Measurements from ENCODE around the gene POLE2. TPM values are rescaled to one million over a fixed set of nuclear protein-coding genes. Genes with fewer than 3 reads are reported as not detected.
A peak's percentile ranks its signal among the peaks of the same experiment; 100 is the strongest.

Gene POLE2
- total RNA-seq, 1 experiment from 2014 or later: 31.4 TPM

- no peaks in the 10 kb centered on the region for H3K36me3 ChIP-seq (ENCODE audit: control insufficient read depth, insufficient read depth, low read length)
- TF ChIP-seq CTCF (IDR thresholded peaks at IDR 0.05; ENCODE audit: insufficient read depth in 1 of 2, low read depth in 1 of 2, low read length in 1 of 2, severe bottlenecking in 1 of 2, unreplicated experiment in 1 of 2): no peak
- H3K27me3 Mint-ChIP-seq (ENCODE audit: insufficient read depth, unreplicated experiment): no peaks in the 10 kb centered on the region
- CTCF ChIA-PET: no interaction called here
- no peak for DNase-seq
- no peaks in the 10 kb centered on the region for H3K27me3 ChIP-seq (replicated peaks; ENCODE audit: control insufficient read depth, insufficient read depth, low read length)
- intact Hi-C loops (cut with micrococcal nuclease; ENCODE audit: unreplicated experiment): no loop called here
- no peaks in the 10 kb centered on the region for H3K9me3 ChIP-seq
- H3K4me1 ChIP-seq: no peaks in the 10 kb centered on the region
- no peaks in the 10 kb centered on the region for H3K9me3 Mint-ChIP-seq (ENCODE audit: unreplicated experiment)
- no TSS peak for BruUV-seq (replicated peaks)
- no peaks in the 10 kb centered on the region for H3K4me1 Mint-ChIP-seq (ENCODE audit: low read depth, unreplicated experiment)
- H3K36me3 Mint-ChIP-seq (ENCODE audit: insufficient read depth, unreplicated experiment): peaks cover 24% of the 10 kb centered on the region
- POLR2A ChIA-PET: no interaction called here
- no peak overlapping the region for H3K4me3 ChIP-seq (ENCODE audit: low read depth, low read length)
- H3K27ac Mint-ChIP-seq (ENCODE audit: unreplicated experiment): no peak overlapping the region
- no peak overlapping the region for H3K4me3 Mint-ChIP-seq (ENCODE audit: unreplicated experiment)
Measured at GRCh38 chr14:49654511-49654910, 33.5 kb downstream of the POLE2 start.

- no peaks in the 10 kb centered on the region for H3K27me3 ChIP-seq (replicated peaks; ENCODE audit: control insufficient read depth, insufficient read depth, low read length)
- H3K36me3 ChIP-seq (ENCODE audit: control insufficient read depth, insufficient read depth, low read length): peaks cover under 1% of the 10 kb centered on the region
- no peaks in the 10 kb centered on the region for H3K27me3 Mint-ChIP-seq (ENCODE audit: insufficient read depth, unreplicated experiment)
- no peak for TF ChIP-seq CTCF (IDR thresholded peaks at IDR 0.05; ENCODE audit: insufficient read depth in 1 of 2, low read depth in 1 of 2, low read length in 1 of 2, severe bottlenecking in 1 of 2, unreplicated experiment in 1 of 2)
- no peak overlapping the region for H3K4me3 Mint-ChIP-seq (ENCODE audit: unreplicated experiment)
- no peak for DNase-seq
- intact Hi-C loops (cut with micrococcal nuclease; ENCODE audit: unreplicated experiment): no loop called here
- no peak overlapping the region for H3K27ac Mint-ChIP-seq (ENCODE audit: unreplicated experiment)
- H3K4me3 ChIP-seq (ENCODE audit: low read depth, low read length): no peak overlapping the region
- no peaks in the 10 kb centered on the region for H3K4me1 Mint-ChIP-seq (ENCODE audit: low read depth, unreplicated experiment)
- no peaks in the 10 kb centered on the region for H3K4me1 ChIP-seq
- no peaks in the 10 kb centered on the region for H3K9me3 Mint-ChIP-seq (ENCODE audit: unreplicated experiment)
- ChIA-PET POLR2A (no interaction called here), CTCF (no interaction called here)
- H3K9me3 ChIP-seq: no peaks in the 10 kb centered on the region
- peaks cover 34% of the 10 kb centered on the region for H3K36me3 Mint-ChIP-seq (ENCODE audit: insufficient read depth, unreplicated experiment)
- no TSS peak for BruUV-seq (replicated peaks)
Measured at GRCh38 chr14:49653508-49653907, 34.5 kb downstream of the POLE2 start.

- H3K9me3 Mint-ChIP-seq (ENCODE audit: unreplicated experiment): no peaks in the 10 kb centered on the region
- H3K36me3 Mint-ChIP-seq (ENCODE audit: insufficient read depth, unreplicated experiment): peaks cover 58% of the 10 kb centered on the region
- Histone ChIP-seq H3K4me1 (peaks cover 25% of the 10 kb centered on the region), H3K36me3 (ENCODE audit: control insufficient read depth, insufficient read depth, low read length) (peaks cover 2% of the 10 kb centered on the region), H3K4me3 (ENCODE audit: low read depth, low read length) (no peak overlapping the region), H3K27me3 (replicated peaks; ENCODE audit: control insufficient read depth, insufficient read depth, low read length) (no peaks in the 10 kb centered on the region), H3K9me3 (no peaks in the 10 kb centered on the region)
- peak overlapping the region; percentile 72 for H3K27ac Mint-ChIP-seq (ENCODE audit: unreplicated experiment)
- peaks cover 18% of the 10 kb centered on the region for H3K4me1 Mint-ChIP-seq (ENCODE audit: low read depth, unreplicated experiment)
- H3K27me3 Mint-ChIP-seq (ENCODE audit: insufficient read depth, unreplicated experiment): no peaks in the 10 kb centered on the region
- POLR2A ChIA-PET: interaction anchor here (0.7 to 1.5 kb wide), 3 partner anchors 22 to 125 kb away, joined by 3 to 5 read pairs (median 4); partner anchors contain the start of genes MGAT2, RPL36AL and RPS29
- intact Hi-C loops (cut with micrococcal nuclease; ENCODE audit: unreplicated experiment): no loop called here
- DNase-seq: no peak
- H3K4me3 Mint-ChIP-seq (ENCODE audit: unreplicated experiment): peak overlapping the region; percentile 58
- TF ChIP-seq CTCF (IDR thresholded peaks at IDR 0.05; ENCODE audit: insufficient read depth in 1 of 2, low read depth in 1 of 2, low read length in 1 of 2, severe bottlenecking in 1 of 2, unreplicated experiment in 1 of 2): no peak
- BruUV-seq (replicated peaks): no TSS peak
- CTCF ChIA-PET: interaction anchor here (1.1 kb wide), 1 partner anchor 24 kb away, joined by 3 read pairs; no protein-coding TSS in a partner anchor
Measured at GRCh38 chr14:49642163-49642562, 45.9 kb downstream of the POLE2 start.
